Calu3 (cell line): Measurements from ENCODE around the gene MTUS2. TPM values are rescaled to one million over a fixed set of nuclear protein-coding genes. Genes with fewer than 3 reads are reported as not detected.

ENCODE experiments used
- BruUV-seq: library from RNA; stranded (reverse); fragments of 400-500 nt; replicated peaks from 2 replicates; lab custom pipeline; 2021; lab: Mats Ljungman, UMichigan
- CTCF ChIA-PET: fragments of 300-600 bp; sonication (Branson Sonifier 250); formaldehyde crosslinking; loops from one replicate; lab custom pipeline; 2022; ENCODE audit warnings: antibody characterized with exemption; lab: Charles Lee
- DNase-seq: peaks from one replicate; pipeline ENCODE4 v3.0.0; 2022
- H3K27ac Mint-ChIP-seq: one replicate; pipeline ENCODE4 v1.8.0; 2022; ENCODE audit warnings: mixed read lengths; ENCODE audit not compliant: unreplicated experiment
- H3K27me3 Mint-ChIP-seq: one replicate; pipeline ENCODE4 v1.8.0; 2022; ENCODE audit warnings: mixed read lengths; ENCODE audit not compliant: unreplicated experiment
- H3K36me3 Mint-ChIP-seq: one replicate; pipeline ENCODE4 v1.8.0; 2022; ENCODE audit warnings: mild to moderate bottlenecking, moderate library complexity, mixed read lengths; ENCODE audit not compliant: insufficient read depth, unreplicated experiment
- H3K4me1 Mint-ChIP-seq: one replicate; pipeline ENCODE4 v1.8.0; 2022; ENCODE audit warnings: mild to moderate bottlenecking, low read depth, mixed read lengths; ENCODE audit not compliant: unreplicated experiment
- H3K4me3 Mint-ChIP-seq: one replicate; pipeline ENCODE4 v1.8.0; 2022; ENCODE audit warnings: mild to moderate bottlenecking, low read depth, moderate library complexity, mixed read lengths; ENCODE audit not compliant: unreplicated experiment
- H3K9me3 Mint-ChIP-seq: one replicate; pipeline ENCODE4 v1.8.0; 2022; ENCODE audit warnings: low read depth, mixed read lengths; ENCODE audit not compliant: unreplicated experiment
- CTCF ChIP-seq: fragments of 200-600 bp; IDR thresholded peaks from one replicate; pipeline ENCODE4 v1.8.0; 2022; ENCODE audit warnings: antibody characterized with exemption; ENCODE audit not compliant: unreplicated experiment
- intact Hi-C: fragments of 100-400 bp; cut with micrococcal nuclease; formaldehyde crosslinking; loops from one replicate; pipeline ENCODE4 v1.10.0; 2022; ENCODE audit not compliant: unreplicated experiment
- total RNA-seq: library from RNA; stranded (reverse); gene quantifications from 2 replicates; pipeline ENCODE4 v1.2.3, GENCODE V29; 2022

The MTUS2 gene
- total RNA-seq, 1 experiment from 2014 or later = not detected

- H3K9me3 Mint-ChIP-seq = peaks cover 7% of the 10 kb centered on the region
- no peak for TF ChIP-seq CTCF
- no peaks in the 10 kb centered on the region for H3K4me1 Mint-ChIP-seq
- CTCF ChIA-PET = no interaction called here
- intact Hi-C loops = no loop called here
- BruUV-seq = no TSS peak
- H3K27me3 Mint-ChIP-seq = no peaks in the 10 kb centered on the region
- H3K36me3 Mint-ChIP-seq = no peaks in the 10 kb centered on the region
- H3K27ac Mint-ChIP-seq = no peak overlapping the region
- H3K4me3 Mint-ChIP-seq = no peak overlapping the region
- no peak for DNase-seq
Measured at GRCh38 chr13:29005035-29005762, 185.1 kb downstream of the MTUS2 start.

DNA sequence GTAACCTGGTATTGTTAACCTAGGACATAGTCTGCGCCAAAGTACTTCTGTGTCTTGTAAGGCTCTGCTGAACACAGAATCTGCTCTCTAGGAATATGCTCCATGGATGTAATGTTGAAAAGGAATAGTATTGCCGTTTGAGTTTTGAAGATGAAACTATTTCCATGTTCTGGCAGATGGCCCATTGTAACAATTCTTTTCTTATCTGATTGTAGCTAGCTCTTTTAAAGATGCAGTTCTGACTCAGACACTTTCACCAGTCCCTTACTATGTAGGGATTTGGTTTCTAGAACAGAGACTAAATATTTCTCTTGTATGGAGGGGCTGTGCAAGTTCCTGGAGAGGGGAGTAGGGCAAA lies 185.6 kb downstream of the MTUS2 start:
- CTCF ChIA-PET = no interaction called here
- intact Hi-C loops = no loop called here
- H3K4me1 Mint-ChIP-seq = no peaks in the 10 kb centered on the region
- H3K4me3 Mint-ChIP-seq = no peak overlapping the region
- no peak for TF ChIP-seq CTCF
- no peak overlapping the region for H3K27ac Mint-ChIP-seq
- H3K9me3 Mint-ChIP-seq = peaks cover 9% of the 10 kb centered on the region
- H3K36me3 Mint-ChIP-seq = peaks cover 3% of the 10 kb centered on the region
- no TSS peak for BruUV-seq
- DNase-seq = no peak
- H3K27me3 Mint-ChIP-seq = no peaks in the 10 kb centered on the region

GRCh38 chr13:29006359-29006850 lies 186.3 kb downstream of the MTUS2 start:
- no peaks in the 10 kb centered on the region for H3K27me3 Mint-ChIP-seq
- H3K27ac Mint-ChIP-seq = no peak overlapping the region
- H3K36me3 Mint-ChIP-seq = peaks cover 3% of the 10 kb centered on the region
- no peak for DNase-seq
- intact Hi-C loops = no loop called here
- H3K4me3 Mint-ChIP-seq = no peak overlapping the region
- no peaks in the 10 kb centered on the region for H3K4me1 Mint-ChIP-seq
- peaks cover 5% of the 10 kb centered on the region for H3K9me3 Mint-ChIP-seq
- CTCF ChIA-PET = no interaction called here
- no TSS peak for BruUV-seq
- TF ChIP-seq CTCF = no peak

DNA sequence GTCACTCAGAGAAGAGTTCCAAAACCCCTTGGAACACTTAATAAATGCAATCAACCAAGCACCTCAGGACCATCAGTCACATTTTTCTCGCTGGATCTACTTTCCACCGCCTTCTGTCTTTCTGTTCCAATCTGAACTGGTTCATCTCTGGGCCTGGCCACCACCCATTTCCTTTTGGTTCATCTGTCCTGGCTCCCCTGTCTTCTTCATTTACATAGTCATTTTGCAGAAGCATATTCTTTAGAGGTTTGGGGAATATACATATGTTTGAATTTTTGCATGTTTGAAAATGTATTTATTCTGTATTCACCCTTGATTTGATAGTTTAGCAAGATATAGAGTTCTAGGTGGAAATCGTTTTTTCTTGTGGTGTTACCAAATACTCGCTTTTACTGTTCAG lies 188.2 kb downstream of the MTUS2 start:
- no peak for DNase-seq
- no peaks in the 10 kb centered on the region for H3K27me3 Mint-ChIP-seq
- CTCF ChIA-PET = no interaction called here
- intact Hi-C loops = no loop called here
- H3K27ac Mint-ChIP-seq = no peak overlapping the region
- no peaks in the 10 kb centered on the region for H3K4me1 Mint-ChIP-seq
- TF ChIP-seq CTCF = no peak
- H3K9me3 Mint-ChIP-seq = peaks cover 5% of the 10 kb centered on the region
- peaks cover 3% of the 10 kb centered on the region for H3K36me3 Mint-ChIP-seq
- no peak overlapping the region for H3K4me3 Mint-ChIP-seq
- no TSS peak for BruUV-seq
